SW480 (cell line): ENCODE data around the gene CCT5.
"Not testable (repeated sequence)": the region's sequence is repeated elsewhere in the genome, so short reads cannot be mapped to it uniquely, and the experiment has no call there.

ENCODE experiments used
- DNase-seq: peaks from one replicate; pipeline ENCODE4 v3.0.0-alpha.2; 2016; ENCODE audit warnings: low spot score

Gene CCT5

GRCh38 chr5:10277773-10278630 lies 27.9 kb downstream of the CCT5 start:
- no peak for DNase-seq

- no peak for DNase-seq
Measured at GRCh38 chr5:10278658-10279279, 28.7 kb downstream of the CCT5 start.

GRCh38 chr5:10279328-10279727 lies 29.2 kb downstream of the CCT5 start:
- no peak for DNase-seq

GRCh38 chr5:10279925-10280720 lies 30.0 kb downstream of the CCT5 start:
- DNase-seq = no peak

- DNase-seq = peak; percentile 79
Measured at GRCh38 chr5:10283927-10284635, 34.0 kb downstream of the CCT5 start.

GRCh38 chr5:10285362-10285761 lies 35.3 kb downstream of the CCT5 start:
- not testable (repeated sequence) for DNase-seq

- DNase-seq = no peak
Measured at GRCh38 chr5:10286162-10286861, 36.2 kb downstream of the CCT5 start.

GRCh38 chr5:10286862-10287227 lies 36.8 kb downstream of the CCT5 start:
- DNase-seq = no peak

- DNase-seq = peak; percentile 75
Measured at GRCh38 chr5:10288592-10289219, 38.6 kb downstream of the CCT5 start.

GRCh38 chr5:10289353-10289752 lies 39.3 kb downstream of the CCT5 start:
- DNase-seq = no peak

GRCh38 chr5:10289991-10290390 lies 39.9 kb downstream of the CCT5 start:
- DNase-seq = no peak

GRCh38 chr5:10290438-10290837 lies 40.4 kb downstream of the CCT5 start:
- DNase-seq = no peak

- no peak for DNase-seq
Measured at GRCh38 chr5:10291692-10292339, 41.7 kb downstream of the CCT5 start.

GRCh38 chr5:10293907-10294662 lies 44.0 kb downstream of the CCT5 start:
- DNase-seq = no peak

- DNase-seq = no peak
Measured at GRCh38 chr5:10295619-10296326, 45.7 kb downstream of the CCT5 start.

- DNase-seq = no peak
Measured at GRCh38 chr5:10297646-10298204, 47.6 kb downstream of the CCT5 start.

GRCh38 chr5:10300246-10300645 lies 50.2 kb downstream of the CCT5 start:
- no peak for DNase-seq

GRCh38 chr5:10301266-10301665 lies 51.2 kb downstream of the CCT5 start:
- no peak for DNase-seq
